G401.6 (cell line): ENCODE results near the gene GJE1.
A peak's percentile ranks its signal among the peaks of the same experiment; 100 is the strongest.
"Not testable (repeated sequence)": the region's sequence is repeated elsewhere in the genome, so short reads cannot be mapped to it uniquely, and the experiment has no call there.

Source experiments
- FAIRE-seq: peaks from 2 replicates; lab custom pipeline; 2012; peaks lifted over from hg19 to GRCh38; lab: Jason Lieb, UNC

The GJE1 gene

DNA sequence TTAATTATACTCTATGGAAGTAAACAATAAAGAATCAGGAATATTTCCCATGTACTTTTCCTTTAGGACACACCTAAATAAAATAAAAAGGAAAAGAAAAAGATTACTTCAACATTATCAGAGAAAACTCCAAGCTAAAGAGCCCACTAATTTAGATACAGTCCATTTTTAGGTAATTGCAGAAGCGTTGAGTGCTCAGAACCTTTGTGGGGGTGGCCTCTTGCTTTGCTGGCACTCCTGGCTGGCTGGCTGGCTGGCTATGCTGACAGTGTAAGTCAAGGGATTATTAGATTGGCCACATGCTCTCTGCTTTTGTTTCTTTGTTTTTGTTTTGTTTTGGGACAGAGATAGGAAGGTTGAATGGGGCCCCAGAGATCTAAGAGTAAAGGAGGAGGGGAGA, at the start of gene GJE1:
GJE1 (plus strand) TSS at position 301 of the 400 bp plus-strand sequence. CDS start 234 bp downstream, outside the sequence.
- FAIRE-seq = no peak

GRCh38 chr6:142087950-142088857, 44.5 kb upstream of the GJE1 start:
- FAIRE-seq = no peak

GRCh38 chr6:142088858-142089216, 43.9 kb upstream of the GJE1 start:
- FAIRE-seq = no peak

GRCh38 chr6:142104820-142105219, 27.9 kb upstream of the GJE1 start:
- not testable (repeated sequence) for FAIRE-seq

- not testable (repeated sequence) for FAIRE-seq
These were observed 21.9 kb upstream of the GJE1 start for GRCh38 chr6:142110820-142111219.

- peak; percentile 94 for FAIRE-seq
These were observed 20.2 kb upstream of the GJE1 start for GRCh38 chr6:142112451-142113061.

DNA sequence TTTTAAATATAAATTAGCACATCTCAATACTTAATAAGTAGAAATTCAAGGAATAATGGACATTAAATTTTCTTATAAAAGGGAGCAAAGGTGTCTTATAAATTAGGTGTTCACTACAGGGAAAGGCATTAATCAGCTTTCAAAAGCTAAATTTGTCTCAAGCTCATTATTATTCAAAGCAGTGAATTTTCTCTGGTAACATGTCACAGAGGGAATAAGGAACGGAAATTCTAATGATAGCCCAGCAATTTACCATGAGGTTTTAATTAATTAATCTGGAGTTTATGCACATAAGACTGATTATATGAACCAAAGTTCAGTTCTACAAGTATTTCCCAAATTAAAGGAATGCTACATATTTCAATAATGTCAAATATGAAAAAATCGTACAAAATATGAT, 15.4 kb upstream of the GJE1 start:
- FAIRE-seq = no peak

GRCh38 chr6:142118328-142118727, 14.4 kb upstream of the GJE1 start:
- no peak for FAIRE-seq

DNA sequence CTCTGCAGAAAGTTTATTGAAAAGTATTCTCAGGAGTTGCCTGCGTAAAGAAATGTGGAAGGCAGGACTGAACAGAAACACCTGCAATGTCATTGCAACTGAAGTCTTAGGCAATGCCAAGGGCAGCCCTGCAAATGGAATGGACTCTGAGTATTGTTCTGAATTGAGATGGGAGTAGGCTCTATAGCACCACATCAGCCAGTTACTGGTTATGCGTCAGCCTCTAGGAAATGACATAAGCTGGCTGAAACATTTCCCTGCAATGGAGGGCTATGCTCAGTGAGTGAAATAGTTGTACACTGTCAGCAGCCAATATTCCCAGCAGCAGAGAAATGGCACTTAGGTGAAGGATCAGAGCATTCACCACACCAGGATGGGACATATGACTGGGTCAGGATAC, 13.8 kb upstream of the GJE1 start:
- FAIRE-seq = no peak

GRCh38 chr6:142121342-142121741, 11.4 kb upstream of the GJE1 start:
- no peak for FAIRE-seq

DNA sequence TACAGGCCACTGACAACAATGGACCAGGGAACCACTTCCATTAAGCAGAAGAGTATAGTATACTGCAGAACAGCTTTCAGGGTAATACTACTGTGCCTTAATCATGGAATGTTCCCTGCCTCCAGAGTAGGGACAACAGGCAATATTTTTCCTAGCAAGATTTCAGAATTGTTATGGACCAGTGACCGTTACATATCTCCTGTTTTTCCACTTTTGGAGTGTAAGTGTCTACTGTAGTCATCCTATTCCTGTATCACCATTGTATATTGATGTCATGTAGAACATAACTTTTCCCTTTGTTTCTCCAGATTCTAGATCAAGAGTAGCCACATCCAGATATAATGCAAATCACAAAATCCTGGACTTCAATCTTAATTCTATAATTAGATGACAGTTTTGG, 1.9 kb upstream of the GJE1 start:
- FAIRE-seq = no peak

- FAIRE-seq = no peak
These were observed 6.2 kb downstream of the GJE1 start for GRCh38 chr6:142138876-142139275.

- not testable (repeated sequence) for FAIRE-seq
These were observed 8.8 kb downstream of the GJE1 start for GRCh38 chr6:142141531-142141930.

DNA sequence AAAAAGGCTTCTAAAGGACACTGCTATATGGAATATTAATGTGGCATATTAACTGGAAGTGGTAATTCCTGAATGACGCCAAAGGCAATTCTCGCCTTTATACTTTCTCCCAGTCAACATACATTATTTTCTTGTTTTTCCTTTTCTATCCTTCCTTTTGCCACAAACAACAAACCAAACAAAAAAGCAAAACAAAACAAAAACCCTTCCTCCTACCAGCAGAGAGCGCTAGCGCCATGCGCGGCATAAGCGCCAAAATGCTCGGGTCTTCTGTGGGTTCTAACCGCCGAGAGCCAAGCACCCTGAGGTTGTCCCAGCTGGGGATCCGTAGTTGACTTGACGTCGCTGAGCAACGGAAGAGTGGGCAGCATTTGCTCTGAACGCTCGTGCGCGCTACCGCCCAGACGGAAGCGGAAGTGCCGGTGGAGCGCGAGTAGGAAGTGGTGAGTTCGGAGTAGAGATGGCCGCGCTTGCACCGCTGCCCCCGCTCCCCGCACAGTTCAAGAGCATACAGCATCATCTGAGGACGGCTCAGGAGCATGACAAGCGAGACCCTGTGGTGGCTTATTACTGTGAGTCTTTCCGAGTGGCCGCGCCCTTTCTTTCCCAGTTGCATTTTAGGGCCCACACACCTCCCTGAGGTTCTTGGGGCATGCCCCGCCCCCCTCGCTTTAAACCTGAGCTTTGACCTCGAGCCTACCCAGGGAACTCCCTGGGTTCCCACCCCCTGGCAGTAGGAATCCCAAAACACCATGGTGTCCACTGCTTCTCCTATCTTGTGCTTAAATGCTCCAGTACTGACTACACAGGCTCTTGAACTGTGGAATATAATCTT, 14.3 kb downstream of the GJE1 start, which contains the start of the genes NMBR and VTA1:
NMBR (minus strand) TSS at position 295 of the 835 bp plus-strand sequence. CDS start 58,464 bp downstream, outside the sequence.
VTA1 (plus strand) TSS at position 436 of the 835 bp plus-strand sequence; CDS start at position 461, 25 bp downstream.
- FAIRE-seq = peak; percentile 99

GRCh38 chr6:142152746-142153145, 20.0 kb downstream of the GJE1 start:
- peak; percentile 6 for FAIRE-seq

GRCh38 chr6:142153196-142153595, 20.5 kb downstream of the GJE1 start:
- peak; percentile 47 for FAIRE-seq

GRCh38 chr6:142154336-142154735, 21.6 kb downstream of the GJE1 start:
- no peak for FAIRE-seq

- peak; percentile 44 for FAIRE-seq
These were observed 22.4 kb downstream of the GJE1 start for GRCh38 chr6:142155091-142155490.

DNA sequence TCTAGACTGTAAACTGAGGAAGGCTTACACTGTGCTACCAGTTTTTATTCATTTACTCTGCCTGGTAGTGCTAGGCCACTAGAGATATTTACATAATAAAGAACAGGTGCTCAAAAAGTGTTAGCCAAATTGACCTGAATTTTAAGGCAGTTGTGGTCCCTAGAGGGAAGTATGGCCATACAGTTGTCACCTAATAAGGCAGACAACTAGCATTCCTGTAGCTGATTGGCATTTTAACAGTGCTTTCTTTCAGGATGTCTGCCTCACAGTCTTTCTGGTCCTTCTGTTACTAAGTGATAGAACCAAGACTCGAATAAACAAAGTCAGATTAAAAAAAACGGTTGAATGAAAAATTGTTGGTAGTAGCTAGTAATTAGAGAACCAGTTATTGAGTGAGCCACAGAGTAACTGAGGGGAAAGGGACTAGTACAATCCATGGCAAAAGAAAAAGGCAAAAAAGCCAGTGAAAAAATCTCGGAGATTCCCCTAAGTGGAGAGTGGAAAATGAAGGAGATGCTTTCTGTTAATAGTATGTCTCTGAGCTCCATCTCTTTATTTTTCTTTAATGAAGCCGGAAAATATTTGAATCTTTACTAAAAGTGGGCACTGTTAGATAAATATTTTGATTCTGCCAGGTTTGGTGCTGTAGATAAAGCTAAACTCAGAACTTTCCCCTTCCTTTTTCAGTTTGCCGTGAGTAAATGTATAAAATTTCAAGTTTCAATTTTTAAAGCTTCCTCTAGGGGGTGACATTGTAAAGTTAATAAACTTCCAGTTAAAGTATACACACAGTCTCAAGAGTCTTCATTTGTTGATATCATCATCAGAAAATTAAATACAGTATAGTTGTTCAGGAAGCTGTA, 23.4 kb downstream of the GJE1 start:
- peak; percentile 93 for FAIRE-seq

DNA sequence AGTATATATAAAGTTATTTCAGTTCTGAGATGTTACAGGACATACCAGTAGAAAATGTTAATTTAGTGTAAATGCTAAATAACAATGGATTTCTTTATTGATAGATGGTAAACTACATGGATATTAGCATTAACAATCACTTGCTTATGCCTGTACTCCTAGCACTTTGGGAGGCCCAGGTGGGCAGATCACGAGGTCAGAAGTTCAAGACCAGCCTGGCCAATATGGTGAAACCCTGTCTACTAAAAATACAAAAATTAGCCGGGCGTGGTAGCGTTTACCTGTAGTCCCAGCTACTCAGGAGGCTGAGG, 24.0 kb downstream of the GJE1 start:
- FAIRE-seq = not testable (repeated sequence)

DNA sequence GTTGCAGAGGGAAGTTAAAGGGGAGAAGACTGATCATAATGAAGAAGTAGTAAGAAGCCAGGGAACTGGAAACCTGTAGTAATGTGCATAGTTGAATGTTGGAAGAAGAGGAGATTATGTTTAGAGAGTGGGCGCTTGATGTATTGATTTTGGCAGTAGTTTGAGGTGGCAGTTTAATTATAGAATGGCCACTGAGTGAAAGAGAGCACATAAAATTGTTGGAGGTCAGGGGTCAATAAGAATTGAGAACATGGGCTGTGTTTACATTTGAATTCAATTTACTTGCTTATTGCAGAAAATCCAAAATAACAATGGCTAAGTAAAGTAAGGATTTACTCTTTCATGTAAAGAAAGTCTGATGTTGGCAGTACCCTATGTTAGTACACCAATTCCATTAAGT, 30.1 kb downstream of the GJE1 start:
- FAIRE-seq = no peak

DNA sequence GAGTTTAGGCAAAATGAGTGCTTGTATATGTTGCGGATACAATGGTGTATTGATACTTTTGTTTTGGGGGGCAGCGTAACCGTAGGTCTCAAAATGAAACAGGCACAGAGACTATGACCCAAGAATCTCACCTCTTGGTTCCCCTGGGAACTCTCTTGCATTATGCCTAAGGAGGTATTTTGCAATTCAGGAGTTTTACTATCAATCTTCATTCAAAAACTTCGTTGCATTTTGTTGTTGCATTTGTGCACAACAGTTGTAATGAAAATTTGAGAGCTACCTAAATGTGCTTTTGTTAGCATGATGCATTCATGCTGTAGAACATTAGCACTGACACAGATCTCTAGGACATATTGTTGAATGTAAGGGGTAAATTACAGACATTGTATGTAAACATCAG, 32.5 kb downstream of the GJE1 start:
- no peak for FAIRE-seq
